HG03442 (cell line): ENCODE data around the gene PLPP2.

Experiments
- ATAC-seq: cut with Tn5 transposase; IDR thresholded peaks from one replicate; pipeline ENCODE4 v1.9.1; 2021; ENCODE audit warnings: mild to moderate bottlenecking, moderate library complexity; ENCODE audit not compliant: unreplicated experiment

PLPP2 gene

GRCh38 chr19:291006-291521, at the start of gene PLPP2:
Gene PLPP2 (minus strand): TSS chr19:291403. CDS start chr19:291336, 67 bp downstream.
- no peak for ATAC-seq

DNA sequence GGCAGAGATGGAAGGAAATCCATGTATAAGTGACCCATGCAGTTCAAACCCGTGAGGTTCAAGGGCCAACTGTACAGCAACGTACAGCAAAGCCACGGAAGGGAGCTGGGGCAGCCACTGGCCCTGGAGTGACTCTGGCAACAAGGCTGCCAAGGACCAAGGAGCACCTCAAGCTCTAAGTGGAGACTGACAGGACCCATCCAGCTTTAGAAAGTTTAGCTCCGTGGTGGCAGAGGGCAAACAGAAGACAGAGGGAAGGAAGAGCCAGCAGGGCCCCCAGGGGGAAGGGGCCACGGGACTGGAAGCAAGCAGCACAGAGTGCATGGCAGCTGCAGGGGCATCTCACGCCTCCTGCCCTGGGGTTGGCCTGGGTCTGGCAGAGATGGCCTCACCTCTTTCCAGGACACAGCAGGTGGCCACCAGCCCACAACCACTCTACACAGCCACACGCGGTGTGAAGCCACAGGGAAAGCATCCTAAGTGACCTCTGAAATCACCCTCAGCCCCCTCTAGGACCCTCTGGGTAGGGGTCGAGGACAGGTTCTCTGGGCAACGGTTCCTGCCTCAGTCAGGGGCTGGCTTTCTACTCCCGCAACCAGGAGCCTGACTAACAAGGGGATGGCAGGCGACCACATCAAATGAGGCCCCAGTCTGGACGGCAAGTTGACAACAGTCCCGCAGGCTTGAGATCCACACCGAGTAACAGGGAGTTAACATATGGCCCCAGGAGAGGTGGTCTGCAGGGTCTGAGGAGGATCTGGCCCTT, 49.6 kb upstream of the PLPP2 start:
- no peak for ATAC-seq

DNA sequence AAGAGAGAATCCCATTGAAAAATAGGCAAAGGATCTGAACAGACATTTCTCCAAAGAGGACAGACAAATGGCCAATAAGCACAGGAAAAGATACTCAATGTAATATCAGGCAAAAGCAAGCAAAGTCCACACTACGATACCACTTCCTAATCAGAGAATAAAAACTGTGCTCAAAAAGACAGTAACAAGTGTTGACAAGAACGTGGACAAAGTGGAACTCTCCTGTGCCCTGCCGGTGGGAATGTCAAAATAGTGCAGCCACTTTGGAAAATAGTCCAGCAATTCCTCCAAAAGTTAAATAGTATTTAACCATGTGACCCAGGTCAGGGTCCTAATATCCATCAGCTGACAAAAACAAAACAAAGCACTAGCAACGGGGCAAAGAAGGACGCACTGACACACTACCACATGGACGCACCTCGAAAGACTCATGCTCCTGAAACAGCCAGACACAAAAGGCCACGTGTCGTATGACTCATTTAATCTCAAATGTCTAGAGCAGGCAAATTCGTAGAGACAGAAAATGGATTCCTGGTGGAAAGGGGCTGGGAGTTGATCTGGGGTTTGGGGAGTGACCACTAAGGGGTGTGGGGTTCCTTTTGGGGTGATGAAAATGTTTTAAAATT, 48.2 kb upstream of the PLPP2 start:
- ATAC-seq = no peak

DNA sequence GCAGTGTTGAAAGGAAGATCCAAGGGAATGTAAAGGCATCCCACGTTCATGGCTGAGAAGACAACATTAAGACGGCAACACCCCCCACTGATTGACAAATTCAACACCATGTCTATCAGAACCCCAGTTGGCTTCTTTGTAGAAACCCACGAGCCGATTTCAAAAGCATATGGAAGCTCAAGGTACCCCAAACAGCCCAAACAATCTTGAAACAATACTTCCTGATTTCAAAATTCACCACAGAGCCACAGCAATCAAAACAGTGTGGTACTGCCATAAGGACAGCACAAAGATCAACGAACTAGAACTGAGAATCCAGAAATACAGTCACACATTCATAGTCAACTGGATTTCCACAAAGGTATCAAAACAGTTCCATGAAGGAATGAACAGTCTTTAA, 47.2 kb upstream of the PLPP2 start:
- ATAC-seq = no peak

- ATAC-seq = no peak
Observed at GRCh38 chr19:336067-336614, 44.9 kb upstream of the PLPP2 start.

DNA sequence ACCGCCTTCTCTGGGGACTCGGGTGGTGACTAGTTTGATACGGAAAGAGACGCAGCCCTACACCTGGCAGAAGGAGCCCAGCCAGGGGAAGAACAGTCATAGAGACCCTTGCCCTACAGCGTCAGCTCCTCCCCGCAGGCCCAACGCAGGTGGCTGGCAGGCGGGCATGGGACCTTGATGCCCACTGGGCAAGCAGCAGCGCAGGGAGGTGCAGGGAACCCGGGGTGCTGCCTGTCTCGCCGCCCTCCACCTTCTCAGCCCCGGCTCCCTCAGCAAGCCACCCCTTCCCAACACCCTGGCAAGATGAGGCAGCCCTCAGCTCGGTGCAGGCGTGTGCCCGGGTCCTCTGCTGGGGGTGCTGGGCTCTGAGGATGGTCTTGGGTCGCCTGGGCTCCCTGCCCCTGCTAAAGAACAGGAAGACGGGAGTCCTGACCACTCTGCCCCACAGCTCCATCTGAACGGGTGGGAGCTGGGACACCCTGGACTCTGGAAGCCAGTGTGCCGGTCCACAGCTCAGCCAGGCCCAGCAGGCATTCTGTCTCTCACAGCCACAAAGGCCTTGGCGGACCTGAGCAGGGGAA, 44.4 kb upstream of the PLPP2 start:
- no peak for ATAC-seq

DNA sequence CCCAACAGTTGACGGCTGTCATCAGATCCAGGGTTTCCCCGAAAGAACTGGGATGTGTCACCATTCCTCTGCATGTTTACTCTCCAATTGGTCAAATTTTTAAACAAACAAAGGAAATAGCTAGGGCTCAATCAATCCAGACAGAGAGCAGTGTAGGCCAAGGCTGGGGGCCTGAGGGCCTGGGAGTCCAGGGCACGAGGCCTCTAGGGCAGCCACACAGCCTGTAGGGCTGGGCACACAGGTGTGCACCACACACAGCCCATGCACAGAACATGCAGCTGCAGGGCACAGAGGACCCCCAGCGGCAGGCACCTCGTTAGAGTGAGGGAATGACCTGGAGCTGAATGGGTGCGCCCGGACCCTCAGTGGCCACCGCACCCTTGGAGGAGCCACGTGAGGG, 43.9 kb upstream of the PLPP2 start:
- no peak for ATAC-seq

- no peak for ATAC-seq
Observed at GRCh38 chr19:334296-335071, 43.3 kb upstream of the PLPP2 start.

DNA sequence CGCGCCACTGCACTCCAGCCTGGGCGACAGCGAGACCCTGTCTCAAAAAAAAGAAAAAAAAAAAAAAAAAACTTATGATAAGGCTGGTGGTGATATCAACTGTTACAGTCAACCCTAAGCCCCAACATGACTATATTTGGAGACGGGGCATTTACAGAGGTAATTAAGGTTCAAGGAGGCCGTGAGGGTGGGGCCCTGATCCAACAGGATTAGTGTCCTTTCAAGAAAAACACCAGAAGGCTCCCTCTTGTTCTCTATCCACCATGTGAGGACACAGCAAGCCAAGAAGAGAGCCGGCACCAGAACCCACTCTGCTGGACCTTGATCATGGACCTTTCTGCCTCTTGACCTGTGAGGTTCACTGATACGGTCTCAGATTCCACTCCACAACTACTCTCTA, 39.3 kb upstream of the PLPP2 start:
- no peak for ATAC-seq

GRCh38 chr19:329876-330275, 38.7 kb upstream of the PLPP2 start:
- ATAC-seq = no peak

DNA sequence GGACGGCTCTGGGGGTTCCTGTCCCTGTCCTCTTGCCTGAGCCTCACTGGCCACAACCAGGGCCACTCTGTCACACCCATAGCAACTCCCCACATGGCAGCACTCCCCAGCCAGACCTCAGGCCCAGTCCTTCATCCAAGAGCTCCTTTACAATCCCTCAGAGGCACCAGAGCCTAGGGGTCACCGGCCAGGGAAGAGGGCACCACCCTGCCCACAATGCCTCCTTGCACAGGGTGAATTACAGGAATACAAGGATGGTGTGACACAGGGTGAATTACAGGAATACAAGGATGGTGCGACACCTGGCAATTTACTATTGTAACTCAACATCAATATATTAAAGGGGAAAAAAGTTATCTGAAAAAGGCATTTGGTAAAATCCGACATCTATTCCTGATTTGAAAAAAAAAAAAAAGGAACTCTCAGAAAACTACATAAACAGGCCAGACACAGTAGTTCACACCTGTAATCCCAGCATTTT, 36.9 kb upstream of the PLPP2 start:
- ATAC-seq = no peak

DNA sequence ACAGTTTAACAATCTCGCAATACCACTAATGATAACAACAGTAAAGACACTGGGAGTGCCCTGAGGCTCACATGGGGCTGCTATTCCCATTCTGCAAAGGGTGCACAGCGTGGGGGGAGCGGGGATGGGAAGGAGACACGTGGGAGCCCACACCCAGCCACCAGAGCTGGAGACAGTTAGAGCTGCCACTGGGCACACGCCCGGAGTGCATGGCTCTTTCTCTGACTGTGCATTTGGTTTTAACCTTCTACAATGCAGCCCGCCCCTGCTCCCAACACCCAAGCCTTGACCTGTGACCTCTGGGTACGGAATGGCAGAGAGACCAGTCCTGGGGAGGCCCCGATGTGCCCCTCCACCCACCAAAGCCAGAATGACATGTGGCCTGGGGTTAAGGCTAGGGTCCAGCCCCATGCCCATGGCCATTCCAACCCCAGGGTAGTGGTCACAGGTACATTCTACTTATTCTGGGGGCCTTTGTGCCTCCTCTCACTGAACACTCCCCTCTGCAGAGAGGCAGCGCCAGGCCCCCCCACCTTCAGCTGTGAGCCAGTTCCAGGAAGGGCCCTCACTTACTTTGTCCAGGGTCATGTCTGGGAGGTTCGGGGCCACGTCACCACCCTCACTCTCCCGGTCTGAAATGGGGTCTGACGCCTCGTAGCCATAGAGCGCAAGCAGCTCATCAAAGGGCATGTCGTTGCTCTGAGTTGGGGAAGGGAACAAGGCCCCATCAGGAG, 36.3 kb upstream of the PLPP2 start:
- no peak for ATAC-seq

DNA sequence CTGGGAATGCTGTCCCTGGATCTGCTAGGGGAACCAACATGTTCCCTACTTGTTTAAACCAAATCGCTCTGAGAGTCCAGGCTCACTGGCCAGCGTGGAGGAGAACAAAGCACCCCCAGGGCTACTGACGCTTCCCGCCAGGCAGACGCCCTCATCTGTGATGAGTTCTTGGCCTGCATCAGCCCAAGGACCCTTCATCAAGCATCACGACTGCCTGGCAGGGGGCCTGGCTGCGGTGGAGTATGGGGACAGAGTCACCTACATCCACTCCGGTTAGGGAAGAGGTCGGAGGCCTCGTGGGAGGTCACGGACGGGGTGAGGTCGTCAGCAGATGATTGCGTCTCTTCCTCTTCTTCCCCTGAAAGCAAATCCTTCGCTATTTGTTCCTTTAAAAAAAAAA, 35.7 kb upstream of the PLPP2 start:
- ATAC-seq = no peak

GRCh38 chr19:325937-326565, 34.8 kb upstream of the PLPP2 start:
- no peak for ATAC-seq

DNA sequence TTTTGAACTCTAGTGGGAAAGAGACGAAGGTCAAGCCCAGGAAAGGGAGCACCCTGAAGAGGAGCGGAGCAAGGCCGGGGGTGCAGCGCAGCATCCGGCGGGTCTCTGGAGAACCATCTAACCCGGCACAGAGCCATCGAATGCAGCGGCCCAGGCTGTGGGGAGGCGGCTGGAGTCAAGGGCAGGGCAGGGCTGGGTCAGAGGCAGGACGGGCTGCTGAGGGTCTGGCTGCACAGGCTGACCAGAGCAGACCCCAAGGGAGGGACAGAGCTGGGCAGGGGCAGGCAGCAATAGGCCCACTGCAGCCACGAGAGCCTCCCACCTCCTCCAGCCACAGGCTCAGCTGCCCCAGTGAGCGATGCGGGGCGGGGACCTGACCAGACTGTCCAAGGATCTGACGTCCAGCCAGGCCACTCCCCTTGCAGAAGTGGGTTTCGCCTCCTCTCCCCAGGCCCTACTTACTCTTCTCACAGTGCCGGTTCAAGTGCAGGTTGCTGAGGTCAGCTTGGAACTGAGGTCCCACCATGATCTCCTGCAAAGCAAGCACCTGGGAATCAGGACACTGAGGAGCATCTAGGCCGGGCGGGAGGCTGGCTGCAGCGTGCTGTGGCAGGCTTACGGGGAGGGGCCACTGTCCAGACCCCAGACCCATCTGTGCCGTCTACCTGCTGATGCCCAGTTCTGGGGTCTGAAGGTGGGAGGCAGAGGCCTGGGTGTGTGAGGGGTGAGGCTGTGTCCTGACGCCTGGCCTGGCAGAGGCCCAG, 34.2 kb upstream of the PLPP2 start:
- ATAC-seq = no peak

- ATAC-seq = no peak
Observed at GRCh38 chr19:324716-325115, 33.5 kb upstream of the PLPP2 start.

- no peak for ATAC-seq
Observed at GRCh38 chr19:322616-323015, 31.4 kb upstream of the PLPP2 start.

DNA sequence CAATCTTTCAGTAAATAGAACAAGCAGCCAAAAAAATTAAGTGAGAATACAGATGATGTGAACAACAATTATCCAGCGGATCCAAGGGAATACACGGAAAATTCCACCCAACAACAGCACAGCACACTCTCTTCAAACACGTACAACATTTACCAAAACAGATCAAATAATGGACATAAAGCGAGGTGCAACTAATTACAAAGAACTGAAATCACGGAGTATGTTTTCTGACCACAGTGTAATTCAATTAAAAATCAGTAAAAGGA, 27.2 kb upstream of the PLPP2 start:
- ATAC-seq = no peak
